Measurements from ENCODE around the gene STARD13.

GRCh38 chr13:33210090-33210489 is 75.5 kb downstream of the STARD13 start:
- TF ChIP-seq CTCF (conservative IDR thresholded peaks at IDR 0.05; ENCODE audit: low read depth, low read length) = no peak
- no peak for TF ChIP-seq EZH2 (IDR thresholded peaks at IDR 0.05; ENCODE audit: low read length, unreplicated experiment)
